HG02798 (cell line): Measurements from ENCODE around the gene APOL1.
"Not testable (repeated sequence)": the region's sequence is repeated elsewhere in the genome, so short reads cannot be mapped to it uniquely, and the experiment has no call there.

ENCODE experiments used
- ATAC-seq: cut with Tn5 transposase; IDR thresholded peaks from one replicate; pipeline ENCODE4 v1.9.1; 2021; ENCODE audit warnings: mild to moderate bottlenecking; ENCODE audit not compliant: unreplicated experiment, poor library complexity

Gene APOL1

GRCh38 chr22:36263886-36264664, 11.1 kb downstream of the APOL1 start:
- not testable (repeated sequence) for ATAC-seq

GRCh38 chr22:36267058-36267457, 14.1 kb downstream of the APOL1 start:
- no peak for ATAC-seq

DNA sequence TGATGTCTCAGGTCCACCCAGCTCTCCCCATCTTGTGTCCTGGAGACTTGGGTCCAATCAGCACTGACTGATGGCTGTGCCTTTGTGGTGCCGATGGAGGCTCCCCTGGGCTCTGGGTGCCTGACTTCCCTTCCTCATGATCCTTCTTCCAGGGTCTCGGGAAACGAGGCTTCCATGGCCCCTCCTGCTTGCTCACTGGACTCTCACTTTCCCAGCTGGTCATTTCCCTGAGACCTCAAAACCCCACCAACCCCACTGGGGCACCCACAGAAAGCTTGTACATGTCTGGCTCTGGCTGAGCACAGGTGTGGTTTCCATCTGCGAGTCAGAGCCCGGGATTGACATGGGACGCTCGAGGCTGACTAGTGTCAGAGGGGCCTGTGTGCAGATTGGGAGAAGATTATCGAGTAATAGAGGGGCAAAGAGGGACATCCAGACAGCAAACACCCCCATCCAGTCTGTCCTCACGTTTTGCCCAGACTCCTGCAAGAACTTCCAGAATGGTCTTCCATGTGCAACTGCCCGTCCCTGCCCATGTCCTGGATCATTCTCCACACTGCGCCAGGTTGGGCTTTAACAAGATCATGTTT, 15.1 kb downstream of the APOL1 start:
- ATAC-seq = no peak

DNA sequence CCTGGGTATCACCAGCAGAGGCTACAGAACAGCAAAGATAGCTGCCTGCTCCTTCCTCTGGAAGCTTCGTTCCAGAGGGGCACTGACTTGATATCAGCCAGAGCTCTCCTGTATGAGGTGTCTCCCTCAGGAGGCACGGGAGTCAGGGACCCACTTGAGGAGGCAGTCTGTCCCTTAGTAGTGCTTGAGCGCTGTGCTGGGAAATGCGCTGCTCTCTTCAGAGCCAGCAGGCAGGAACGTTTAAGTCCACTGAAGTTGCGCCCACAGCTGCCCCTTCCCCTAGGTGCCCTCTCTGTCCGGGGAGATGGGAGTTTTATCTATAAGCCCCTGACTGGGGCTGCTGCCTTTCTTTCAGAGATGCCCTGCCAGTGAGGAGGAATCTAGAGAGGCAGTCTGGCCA, 18.3 kb downstream of the APOL1 start:
- ATAC-seq = not testable (repeated sequence)

DNA sequence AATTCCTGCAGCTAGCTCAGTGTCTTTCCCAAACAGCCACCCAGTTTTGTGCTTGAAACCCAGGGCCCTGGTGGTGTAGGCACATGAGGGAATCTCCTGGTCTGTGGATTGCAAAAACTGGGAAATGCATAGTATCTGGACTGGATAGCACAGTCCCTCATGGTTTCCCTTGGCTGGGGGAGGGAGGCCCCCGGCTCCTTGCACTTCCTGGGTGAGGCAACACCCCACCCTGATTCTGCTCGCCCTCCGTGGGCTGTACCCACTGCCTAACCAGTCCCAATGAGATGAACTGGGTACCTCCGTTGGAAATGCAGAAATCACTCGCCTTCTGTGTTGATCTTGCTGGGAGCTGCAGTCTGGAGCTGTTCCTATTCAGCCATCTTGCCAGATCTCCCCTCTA, 19.0 kb downstream of the APOL1 start:
- not testable (repeated sequence) for ATAC-seq

GRCh38 chr22:36274531-36274930, 21.6 kb downstream of the APOL1 start:
- no peak for ATAC-seq

DNA sequence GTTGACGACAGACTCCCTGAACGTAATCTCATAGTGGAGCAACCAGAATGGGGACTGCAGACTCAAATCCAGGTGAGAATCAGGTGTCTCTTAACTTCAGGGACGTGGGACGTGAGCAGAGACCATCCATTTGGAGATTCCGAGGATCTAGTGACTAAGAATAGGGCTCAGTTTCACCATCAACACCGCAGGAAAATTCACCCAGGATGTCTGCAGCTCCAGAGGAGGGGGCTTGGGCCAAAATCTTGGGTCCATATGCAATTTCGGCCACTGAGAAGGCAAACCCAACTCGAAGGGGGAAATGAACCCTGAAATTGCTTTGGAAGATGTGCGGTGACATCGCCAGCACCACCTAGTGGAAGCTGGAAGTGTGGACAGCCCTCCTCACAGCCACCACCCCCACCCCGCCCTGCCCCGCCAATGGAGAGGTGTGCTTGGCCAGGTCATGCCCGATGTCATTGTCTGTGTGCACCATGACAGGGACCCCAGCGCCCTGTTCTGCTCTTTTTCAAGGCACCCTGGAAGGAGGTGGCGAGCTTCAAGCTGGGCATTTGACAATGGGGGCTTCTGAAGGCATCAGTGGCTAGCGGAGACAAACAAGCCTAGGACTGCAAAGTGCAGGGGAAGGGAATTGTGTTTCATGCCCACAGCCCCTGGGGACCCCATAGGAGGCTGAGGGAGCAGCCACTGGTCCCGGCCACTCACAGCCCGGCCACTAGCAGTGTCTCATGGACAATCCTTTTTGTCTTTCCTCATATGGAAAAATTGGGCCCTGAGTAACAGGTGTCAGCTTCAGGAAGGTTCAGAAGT, 24.8 kb downstream of the APOL1 start:
- ATAC-seq = no peak

- ATAC-seq = no peak
Observed at GRCh38 chr22:36279219-36279666, 26.3 kb downstream of the APOL1 start.

GRCh38 chr22:36280379-36280778, 27.4 kb downstream of the APOL1 start:
- no peak for ATAC-seq

- ATAC-seq = no peak
Observed at GRCh38 chr22:36281781-36282327, 28.9 kb downstream of the APOL1 start.

DNA sequence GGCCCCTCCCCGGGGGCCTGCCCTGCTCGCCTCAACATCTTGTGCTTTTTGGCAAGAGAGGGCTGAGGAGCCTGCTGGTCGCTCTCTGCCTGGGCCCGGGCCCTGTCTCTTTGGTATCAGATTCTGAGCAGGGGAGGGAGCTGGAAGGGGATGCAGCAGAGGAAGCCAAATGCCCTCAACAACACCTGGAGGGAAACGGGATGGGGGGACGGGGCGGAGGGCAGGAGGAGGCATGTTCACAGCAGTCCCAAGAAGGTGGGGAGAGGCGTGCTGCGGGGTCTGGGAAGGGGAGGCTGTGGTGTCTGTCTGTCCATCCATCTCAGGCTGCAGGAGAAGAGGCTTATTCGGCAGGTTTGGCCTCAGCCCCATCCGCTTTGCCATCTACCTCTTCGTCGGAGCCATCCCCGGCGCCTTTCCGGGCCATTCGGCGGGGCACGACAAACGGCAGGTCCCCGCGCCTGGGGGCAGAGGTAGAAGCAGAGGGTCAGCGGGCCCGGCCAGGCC, 29.4 kb downstream of the APOL1 start:
- ATAC-seq = no peak

DNA sequence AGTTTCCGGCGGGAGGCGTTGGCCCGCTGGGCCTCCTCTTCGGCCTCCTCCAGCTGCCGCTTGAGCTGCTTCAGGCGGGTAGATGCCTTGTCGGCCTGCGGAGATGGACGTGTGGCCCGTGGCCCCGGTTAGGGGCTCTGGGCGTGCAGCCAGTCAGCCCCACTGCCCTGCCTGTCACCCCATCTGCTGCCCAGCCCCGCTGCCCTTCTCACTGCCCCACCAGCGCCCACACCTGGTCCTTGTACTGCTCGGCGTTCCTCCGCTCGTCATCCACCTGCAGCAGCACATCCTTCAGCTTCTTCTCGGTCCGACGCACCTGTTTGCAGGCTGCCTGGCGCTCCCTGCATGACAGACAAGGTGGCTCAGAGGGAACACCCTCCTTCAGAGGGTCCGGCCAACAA, 31.2 kb downstream of the APOL1 start:
- no peak for ATAC-seq

GRCh38 chr22:36285017-36285416, 32.1 kb downstream of the APOL1 start:
- no peak for ATAC-seq

- ATAC-seq = no peak
Observed at GRCh38 chr22:36285545-36285944, 32.6 kb downstream of the APOL1 start.

DNA sequence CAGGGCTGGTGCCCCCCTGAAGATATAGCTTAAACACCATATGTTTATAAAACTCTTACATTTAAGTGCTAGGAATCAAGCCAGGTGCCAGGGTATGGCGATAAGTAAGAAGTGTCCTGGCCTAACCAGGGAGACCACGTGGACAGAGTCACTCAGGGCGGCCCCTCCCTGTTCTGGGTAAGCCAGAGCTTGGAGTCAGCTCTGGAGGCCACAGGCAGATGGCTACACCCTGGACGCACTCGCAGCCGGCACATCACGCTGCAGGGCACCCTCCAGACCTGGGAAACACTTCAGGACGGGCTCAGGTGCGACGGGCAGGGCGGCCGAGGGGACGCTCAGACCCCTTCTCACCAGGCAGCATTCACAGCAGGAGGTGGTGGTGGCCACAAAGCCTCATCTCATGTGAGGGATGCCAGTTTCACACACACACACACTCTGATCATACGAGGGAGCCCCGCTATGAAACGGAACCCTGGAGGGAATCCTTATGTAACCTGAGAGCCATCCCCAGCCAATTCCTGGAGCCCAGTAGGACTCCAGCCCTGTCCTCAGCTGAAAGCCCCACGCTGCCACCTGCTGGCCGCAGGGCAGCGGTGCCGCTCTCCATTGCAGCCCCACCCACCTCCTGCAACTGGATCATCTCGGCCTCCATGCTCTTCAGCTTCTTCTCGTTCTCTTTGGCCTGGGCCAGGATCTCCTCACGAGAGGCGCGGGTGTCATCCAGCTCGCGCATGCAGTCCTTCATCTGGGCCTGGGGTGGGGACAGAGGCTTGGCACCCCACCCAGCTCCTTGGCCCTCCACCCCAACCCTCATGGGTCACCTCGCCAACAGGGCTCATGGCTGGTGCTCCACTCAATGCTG, 33.4 kb downstream of the APOL1 start:
- ATAC-seq = no peak

DNA sequence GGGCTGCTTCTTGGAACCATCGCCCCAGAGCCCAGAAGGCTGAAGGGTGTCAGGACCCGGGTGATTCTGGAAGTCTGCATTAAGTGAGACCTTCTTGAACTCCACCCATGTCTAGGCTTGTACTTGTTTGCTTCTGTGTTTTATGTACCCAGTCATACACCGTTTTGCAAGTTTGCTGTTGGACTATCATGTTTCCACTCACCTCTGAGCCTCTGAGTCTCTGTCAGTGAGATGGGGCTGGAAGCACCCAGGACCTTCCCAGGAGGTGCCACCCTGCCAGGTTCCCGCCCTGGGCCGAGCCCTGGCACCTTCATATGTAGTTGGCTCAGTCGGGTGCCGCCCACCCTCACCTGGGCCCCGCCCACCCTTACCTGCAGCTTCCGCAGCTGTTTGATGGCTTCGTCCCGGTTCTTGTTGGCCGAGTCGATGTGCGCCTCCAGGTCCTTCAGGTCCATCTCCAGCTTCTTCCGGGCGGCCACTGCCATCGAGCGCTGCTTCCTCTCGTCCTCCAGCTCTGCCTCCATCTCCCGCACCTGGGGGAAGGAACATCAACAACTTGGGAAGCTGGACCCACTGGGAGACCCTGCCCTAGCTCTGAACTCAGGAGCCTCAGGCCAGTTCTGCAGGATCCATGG, 35.1 kb downstream of the APOL1 start:
- no peak for ATAC-seq

- no peak for ATAC-seq
Observed at GRCh38 chr22:36288571-36289405, 35.9 kb downstream of the APOL1 start.

DNA sequence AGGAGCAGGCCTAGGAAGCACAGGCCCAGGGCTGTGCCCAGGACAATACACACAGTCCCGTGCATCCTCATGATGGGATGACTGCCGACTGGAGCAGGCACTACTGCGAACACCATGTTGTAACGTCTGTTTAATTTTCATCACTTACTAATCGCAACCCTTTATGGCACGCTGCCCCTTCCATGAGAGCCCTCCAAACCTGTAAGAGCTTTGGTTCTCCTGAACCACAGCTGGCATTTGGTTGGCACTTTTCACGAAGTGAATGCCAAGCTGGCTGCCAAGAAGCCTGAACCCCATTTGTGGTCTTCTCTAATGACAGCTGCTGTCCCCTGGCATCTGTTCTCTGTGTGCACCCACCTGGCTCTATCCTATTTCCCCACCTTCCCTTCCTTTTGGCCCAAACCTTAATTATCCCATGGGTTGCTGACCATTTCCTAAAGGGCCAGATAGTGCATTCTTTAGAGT, 36.5 kb downstream of the APOL1 start:
- ATAC-seq = no peak
